ENCODE results near the gene PRSS57. TPM values are rescaled to one million over a fixed set of nuclear protein-coding genes. Genes with fewer than 3 reads are reported as not detected.

Gene PRSS57
- polyA plus RNA-seq, 3 donors = 0.16 to 1.4 (median 0.78) TPM

- WGBS (ENCODE audit: insufficient coverage) = 97% methylated on average over 29 of the region's 36 CpGs
Measured at GRCh38 chr19:739998-740715, 44.9 kb upstream of the PRSS57 start.

GRCh38 chr19:738509-739128 is 43.4 kb upstream of the PRSS57 start:
- H3K36me3 Mint-ChIP-seq = no peaks in the 10 kb centered on the region
- no peak overlapping the region for H3K27ac Mint-ChIP-seq
- H3K9ac ChIP-seq (ENCODE audit: insufficient read depth, low read length, poor library complexity, severe bottlenecking) = no peak overlapping the region
- no peaks in the 10 kb centered on the region for H3K27me3 ChIP-seq (ENCODE audit: control insufficient read depth in 2 of 2, insufficient read depth in 2 of 2, low read length in 2 of 2)
- no peak overlapping the region for H3K4me3 Mint-ChIP-seq
- H3K27ac ChIP-seq (ENCODE audit: low read depth in 1 of 2, low read length in 2 of 2) = no peak overlapping the region
- no peak overlapping the region for H3K4me3 ChIP-seq (replicated peaks in 1 of 3; ENCODE audit: low read depth in 2 of 3, low read length in 3 of 3)
- H3K4me2 ChIP-seq (replicated peaks; ENCODE audit: extremely low read depth, low read length, poor library complexity, severe bottlenecking) = no peak overlapping the region
- no peaks in the 10 kb centered on the region for H3K4me1 ChIP-seq (ENCODE audit: control insufficient read depth in 1 of 2, insufficient read depth in 2 of 2, low read length in 2 of 2)
- no peaks in the 10 kb centered on the region for H3K9me3 ChIP-seq (replicated peaks in 1 of 2; ENCODE audit: control insufficient read depth in 1 of 2, insufficient read depth in 1 of 2, low read length in 2 of 2)
- no peaks in the 10 kb centered on the region for H3K79me2 ChIP-seq (ENCODE audit: insufficient read depth, low read length)
- intact Hi-C loops (cut with micrococcal nuclease) = no loop called here
- DNase-seq = no peak
- H4K20me1 ChIP-seq (ENCODE audit: insufficient read depth, low read length) = no peaks in the 10 kb centered on the region
- TF ChIP-seq CTCF (IDR thresholded peaks at IDR 0.05) = no peak
- WGBS (ENCODE audit: insufficient coverage) = 93% methylated on average over 23 of the region's 23 CpGs
- no peak overlapping the region for H2AFZ ChIP-seq (ENCODE audit: insufficient read depth, low read depth, low read length, poor library complexity, severe bottlenecking)
- peaks cover 0 to 6% (median 0%) of the 10 kb centered on the region in 7 donors for H3K9me3 Mint-ChIP-seq
- no peaks in the 10 kb centered on the region for H3K36me3 ChIP-seq (replicated peaks in 1 of 2; ENCODE audit: control insufficient read depth in 1 of 2, insufficient read depth in 2 of 2, low read length in 2 of 2)
- H3K27me3 Mint-ChIP-seq (ENCODE audit: low read depth in 3 of 3) = peaks cover 1 to 8% (median 4%) of the 10 kb centered on the region in 3 donors
- H3K4me1 Mint-ChIP-seq = peaks cover 4% of the 10 kb centered on the region

More at GRCh38 chr19:739998-740715, 44.9 kb upstream of the PRSS57 start:
- no peak for TF ChIP-seq CTCF (IDR thresholded peaks at IDR 0.05)
- Histone ChIP-seq H3K4me2 (replicated peaks; ENCODE audit: extremely low read depth, low read length, poor library complexity, severe bottlenecking) (no peak overlapping the region), H3K79me2 (ENCODE audit: insufficient read depth, low read length) (no peaks in the 10 kb centered on the region), H3K4me3 (replicated peaks in 1 of 3; ENCODE audit: low read depth in 2 of 3, low read length in 3 of 3) (no peak overlapping the region), H2AFZ (ENCODE audit: insufficient read depth, low read depth, low read length, poor library complexity, severe bottlenecking) (no peak overlapping the region), H3K9me3 (replicated peaks in 1 of 2; ENCODE audit: control insufficient read depth in 1 of 2, insufficient read depth in 1 of 2, low read length in 2 of 2) (peaks cover 0 to 13% of the 10 kb centered on the region in 2 donors), H3K27me3 (ENCODE audit: control insufficient read depth in 2 of 2, insufficient read depth in 2 of 2, low read length in 2 of 2) (no peaks in the 10 kb centered on the region), H3K9ac (ENCODE audit: insufficient read depth, low read length, poor library complexity, severe bottlenecking) (no peak overlapping the region), H3K4me1 (ENCODE audit: control insufficient read depth in 1 of 2, insufficient read depth in 2 of 2, low read length in 2 of 2) (no peaks in the 10 kb centered on the region), H4K20me1 (ENCODE audit: insufficient read depth, low read length) (no peaks in the 10 kb centered on the region), H3K27ac (ENCODE audit: low read depth in 1 of 2, low read length in 2 of 2) (no peak overlapping the region), H3K36me3 (replicated peaks in 1 of 2; ENCODE audit: control insufficient read depth in 1 of 2, insufficient read depth in 2 of 2, low read length in 2 of 2) (no peaks in the 10 kb centered on the region)
- no peaks in the 10 kb centered on the region for H3K36me3 Mint-ChIP-seq
- peaks cover 1 to 8% (median 4%) of the 10 kb centered on the region in 3 donors for H3K27me3 Mint-ChIP-seq (ENCODE audit: low read depth in 3 of 3)
- no peak overlapping the region for H3K27ac Mint-ChIP-seq
- intact Hi-C loops (cut with micrococcal nuclease) = no loop called here
- H3K9me3 Mint-ChIP-seq = peaks cover 0 to 21% (median 14%) of the 10 kb centered on the region in 7 donors
- H3K4me3 Mint-ChIP-seq = no peak overlapping the region
- no peaks in the 10 kb centered on the region for H3K4me1 Mint-ChIP-seq
- DNase-seq = no peak

All from CD14-positive monocyte (primary cell).